GM23338 (cell line): Measurements from ENCODE around the gene MTARC1. TPM values are rescaled to one million over a fixed set of nuclear protein-coding genes. Genes with fewer than 3 reads are reported as not detected.

ENCODE experiments used
- ATAC-seq: fragments of 200-7000 bp; cut with Tn5 transposase; 3 replicates; pipeline ENCODE4 v1.9.1; 2020
- DNase-seq: peaks from one replicate; pipeline ENCODE4 v3.0.0-alpha.2; 2015; ENCODE audit warnings: low spot score
- H2AFZ ChIP-seq: fragments of 200-600 bp; sonication (generic); 2 replicates; pipeline ENCODE4 v1.8.0; 2016; ENCODE audit warnings: antibody characterized with exemption, mild to moderate bottlenecking, moderate library complexity
- H3F3A ChIP-seq: fragments of 200-600 bp; sonication (generic); replicated peaks from 2 replicates; pipeline ENCODE4 v1.8.0; 2017; ENCODE audit warnings: antibody characterized with exemption, mixed run types, low read depth
- H3K27ac ChIP-seq: fragments of 200-600 bp; sonication (generic); 2 replicates; pipeline ENCODE4 v1.6.1; 2016; ENCODE audit warnings: low read depth
- H3K27me3 ChIP-seq: fragments of 200-600 bp; sonication (generic); 2 replicates; pipeline ENCODE4 v1.8.0; 2016; ENCODE audit warnings: mild to moderate bottlenecking, mixed run types, moderate library complexity; ENCODE audit not compliant: insufficient read depth
- H3K36me3 ChIP-seq: fragments of 200-600 bp; sonication (generic); 2 replicates; pipeline ENCODE4 v1.8.0; 2016; ENCODE audit warnings: mild to moderate bottlenecking; ENCODE audit not compliant: insufficient read depth
- H3K4me1 ChIP-seq: fragments of 200-600 bp; sonication (generic); 2 replicates; pipeline ENCODE4 v1.8.0; 2016; ENCODE audit warnings: mild to moderate bottlenecking, moderate library complexity; ENCODE audit not compliant: insufficient read depth
- H3K4me2 ChIP-seq: fragments of 200-600 bp; sonication (generic); 2 replicates; pipeline ENCODE4 v1.7.1; 2017; ENCODE audit warnings: mixed run types
- H3K4me3 ChIP-seq: fragments of 200-600 bp; sonication (generic); 2 replicates; pipeline ENCODE4 v1.6.1; 2016; ENCODE audit warnings: mixed run types
- H3K79me2 ChIP-seq: fragments of 200-600 bp; sonication (generic); replicated peaks from 2 replicates; pipeline ENCODE4 v1.8.0; 2017; ENCODE audit warnings: mild to moderate bottlenecking; ENCODE audit not compliant: insufficient read depth
- H3K9me2 ChIP-seq: fragments of 200-600 bp; sonication (generic); 2 replicates; pipeline ENCODE4 v1.8.0; 2017; ENCODE audit not compliant: insufficient read depth
- H4K20me1 ChIP-seq: fragments of 200-600 bp; sonication (generic); replicated peaks from 2 replicates; pipeline ENCODE4 v1.8.0; 2017; ENCODE audit warnings: mild to moderate bottlenecking; ENCODE audit not compliant: insufficient read depth
- H3K27ac Mint-ChIP-seq: 2 replicates; pipeline ENCODE4 v1.8.0; 2020; ENCODE audit warnings: inconsistent platforms, mild to moderate bottlenecking, moderate library complexity, mixed read lengths
- H3K27me3 Mint-ChIP-seq: 3 replicates; pipeline ENCODE4 v1.8.0; 2022; ENCODE audit warnings: low read depth, mild to moderate bottlenecking, moderate library complexity, mixed read lengths, inconsistent platforms; ENCODE audit not compliant: insufficient read depth, poor library complexity
- H3K36me3 Mint-ChIP-seq: 3 replicates; pipeline ENCODE4 v1.8.0; 2021; ENCODE audit warnings: low read depth, mild to moderate bottlenecking, inconsistent platforms, moderate library complexity, mixed read lengths
- H3K4me1 Mint-ChIP-seq: 3 replicates; pipeline ENCODE4 v1.8.0; 2020; ENCODE audit warnings: mild to moderate bottlenecking, inconsistent platforms, mixed read lengths
- H3K4me3 Mint-ChIP-seq: 3 replicates; pipeline ENCODE4 v1.8.0; 2021; ENCODE audit warnings: moderate library complexity, mild to moderate bottlenecking, inconsistent platforms, mixed read lengths
- H3K9me3 Mint-ChIP-seq: 3 replicates; pipeline ENCODE4 v1.8.0; 2020; ENCODE audit warnings: moderate library complexity, mild to moderate bottlenecking, inconsistent platforms, mixed read lengths
- CREB1 ChIP-seq: fragments of 250-450 bp; sonication (Bioruptor Pico); IDR thresholded peaks from 2 replicates; pipeline ENCODE4 v1.5.0; 2020; ENCODE audit warnings: low read depth, mild to moderate bottlenecking, moderate library complexity
- EZH2 ChIP-seq: fragments of 200-600 bp; sonication (generic); IDR thresholded peaks from one replicate; pipeline ENCODE4 v1.8.0; 2017; ENCODE audit warnings: antibody characterized with exemption, mild to moderate bottlenecking, low read depth; ENCODE audit not compliant: unreplicated experiment
- EZH2phosphoT487 ChIP-seq: fragments of 200-600 bp; sonication (generic); IDR thresholded peaks from one replicate; pipeline ENCODE4 v1.8.1; 2018; ENCODE audit warnings: antibody characterized with exemption; ENCODE audit not compliant: unreplicated experiment
- POLR2AphosphoS5 ChIP-seq: IDR thresholded peaks from 2 replicates; pipeline ENCODE4 v1.6.1; 2016; ENCODE audit warnings: antibody characterized with exemption, low read depth
- ZNF114 ChIP-seq: fragments of 250-450 bp; sonication (Bioruptor Pico); IDR thresholded peaks from 2 replicates; pipeline ENCODE4 v1.5.0; 2020; ENCODE audit warnings: mild to moderate bottlenecking, moderate library complexity
- ZNF331 ChIP-seq: fragments of 250-450 bp; sonication (Bioruptor Pico); IDR thresholded peaks from 2 replicates; pipeline ENCODE4 v1.5.0; 2020; ENCODE audit warnings: low read depth, mild to moderate bottlenecking, moderate library complexity
- polyA plus RNA-seq: library from polyadenylated mRNA; unstranded; fragments of >200 nt; fragmentation: Nextera tagmentation; extraction: Ambion mirVana; gene quantifications from 2 replicates; pipeline ENCODE4 v1.2.1, GENCODE V29; 2016
- total RNA-seq: library from RNA; depleted of rRNA; stranded (reverse); fragments of >200 nt; shearing (Covaris generic); gene quantifications from 2 replicates; pipeline ENCODE4 v1.2.3, GENCODE V29; 2014
- TF ChIP-seq, protein P1 (sequence below): IDR thresholded peaks from 2 replicates; pipeline ENCODE4 v1.6.1; 2016; ENCODE audit warnings: antibody characterized with exemption
- TF ChIP-seq, protein P2 (sequence below), 2 experiments: fragments of 200-600 bp in 1 of 2; sonication (generic) in 1 of 2; conservative IDR thresholded peaks; 2 replicates each; pipeline versions ENCODE4 v1.5.1 to v1.6.1; 2016 to 2017; ENCODE audit warnings: antibody characterized with exemption in 2 of 2, low read depth in 2 of 2, mild to moderate bottlenecking in 2 of 2, moderate library complexity in 1 of 2

MTARC1 gene
- total and polyA plus RNA-seq, 2 experiments from 2014 or later: 33.9 to 34.6 TPM

DNA sequence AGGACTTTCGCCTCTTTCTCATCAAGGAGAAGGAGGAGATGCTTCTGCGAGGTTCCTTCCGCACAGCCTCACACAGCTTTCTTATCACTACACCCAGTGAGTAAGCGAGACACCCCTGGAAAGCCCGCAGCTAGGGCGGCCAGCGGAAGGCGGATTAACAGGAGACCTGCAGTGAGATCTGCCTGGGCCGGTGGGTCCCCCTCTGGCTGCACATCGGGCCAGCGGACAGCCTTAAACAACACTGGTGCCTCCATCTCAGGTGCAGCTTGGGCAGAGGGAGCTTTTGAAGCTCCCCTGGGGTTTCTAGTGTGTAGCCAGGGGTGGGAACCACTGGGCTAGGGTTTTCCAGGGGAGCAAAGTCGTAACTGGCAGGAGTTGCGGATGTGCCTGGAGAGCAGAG, 17.5 kb upstream of the MTARC1 start:
- ATAC-seq (no peak; the same call in 1 of the 3 replicates), DNase-seq (no peak)
- H3K27ac Mint-ChIP-seq: no peak overlapping the region
- no peaks in the 10 kb centered on the region for H3K9me3 Mint-ChIP-seq
- Histone ChIP-seq H3K79me2 (no peaks in the 10 kb centered on the region), H3K27me3 (no peaks in the 10 kb centered on the region), H3K4me1 (no peaks in the 10 kb centered on the region; the same call in 1 of the 2 replicates), H3K36me3 (no peaks in the 10 kb centered on the region), H3K4me3 (no peak overlapping the region), H3F3A (no peaks in the 10 kb centered on the region), H4K20me1 (no peaks in the 10 kb centered on the region), H3K9me2 (no peaks in the 10 kb centered on the region), H2AFZ (no peak overlapping the region), H3K27ac (no peak overlapping the region), H3K4me2 (no peak overlapping the region)
- H3K4me3 Mint-ChIP-seq: no peak overlapping the region
- no peak for TF ChIP-seq EZH2
- peaks cover 2% of the 10 kb centered on the region for H3K27me3 Mint-ChIP-seq
- peaks cover 7% of the 10 kb centered on the region; the same call in 1 of the 3 replicates for H3K36me3 Mint-ChIP-seq
- H3K4me1 Mint-ChIP-seq: peaks cover 3% of the 10 kb centered on the region

DNA sequence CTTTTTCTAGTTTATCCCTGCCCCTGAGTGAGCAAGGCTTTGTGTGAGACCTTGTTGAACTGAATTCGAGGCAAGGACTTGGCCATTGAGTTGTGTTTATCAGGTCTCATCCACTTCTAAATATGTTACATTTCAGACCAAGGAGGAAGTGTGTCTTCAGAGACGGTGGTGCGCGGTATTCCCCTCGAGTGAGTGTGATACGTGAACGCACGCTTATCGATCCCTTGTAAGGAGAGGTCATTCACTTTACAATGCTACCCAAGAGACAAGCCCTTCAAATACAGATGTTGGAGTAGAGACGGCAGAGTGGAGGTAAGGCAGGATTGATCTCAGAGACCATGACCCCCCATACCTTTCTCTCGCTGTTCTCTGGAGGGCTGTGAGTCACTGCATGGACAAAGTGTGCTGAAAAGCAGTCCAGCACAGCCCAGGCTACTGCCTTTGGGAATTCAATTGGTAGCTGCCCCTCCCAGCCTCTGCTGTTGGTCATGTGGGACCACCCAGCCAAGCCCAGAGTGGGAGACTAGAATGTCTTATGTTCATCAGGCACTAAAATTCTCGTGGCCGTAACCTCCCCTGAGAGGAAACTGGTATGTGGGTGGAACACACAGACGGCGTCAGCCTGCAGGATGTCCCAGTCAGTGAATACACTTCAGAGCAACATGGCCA, 16.3 kb upstream of the MTARC1 start:
- no peaks in the 10 kb centered on the region for H3F3A ChIP-seq
- no peaks in the 10 kb centered on the region for H3K79me2 ChIP-seq
- no peak for TF ChIP-seq ZNF331 (CRISPR knock-in tag)
- no peak for TF ChIP-seq POLR2AphosphoS5
- TF ChIP-seq ZNF114 (CRISPR knock-in tag): no peak
- TF ChIP-seq, protein P1, sequence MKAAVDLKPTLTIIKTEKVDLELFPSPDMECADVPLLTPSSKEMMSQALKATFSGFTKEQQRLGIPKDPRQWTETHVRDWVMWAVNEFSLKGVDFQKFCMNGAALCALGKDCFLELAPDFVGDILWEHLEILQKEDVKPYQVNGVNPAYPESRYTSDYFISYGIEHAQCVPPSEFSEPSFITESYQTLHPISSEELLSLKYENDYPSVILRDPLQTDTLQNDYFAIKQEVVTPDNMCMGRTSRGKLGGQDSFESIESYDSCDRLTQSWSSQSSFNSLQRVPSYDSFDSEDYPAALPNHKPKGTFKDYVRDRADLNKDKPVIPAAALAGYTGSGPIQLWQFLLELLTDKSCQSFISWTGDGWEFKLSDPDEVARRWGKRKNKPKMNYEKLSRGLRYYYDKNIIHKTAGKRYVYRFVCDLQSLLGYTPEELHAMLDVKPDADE: no peak
- TF ChIP-seq, protein P2, sequence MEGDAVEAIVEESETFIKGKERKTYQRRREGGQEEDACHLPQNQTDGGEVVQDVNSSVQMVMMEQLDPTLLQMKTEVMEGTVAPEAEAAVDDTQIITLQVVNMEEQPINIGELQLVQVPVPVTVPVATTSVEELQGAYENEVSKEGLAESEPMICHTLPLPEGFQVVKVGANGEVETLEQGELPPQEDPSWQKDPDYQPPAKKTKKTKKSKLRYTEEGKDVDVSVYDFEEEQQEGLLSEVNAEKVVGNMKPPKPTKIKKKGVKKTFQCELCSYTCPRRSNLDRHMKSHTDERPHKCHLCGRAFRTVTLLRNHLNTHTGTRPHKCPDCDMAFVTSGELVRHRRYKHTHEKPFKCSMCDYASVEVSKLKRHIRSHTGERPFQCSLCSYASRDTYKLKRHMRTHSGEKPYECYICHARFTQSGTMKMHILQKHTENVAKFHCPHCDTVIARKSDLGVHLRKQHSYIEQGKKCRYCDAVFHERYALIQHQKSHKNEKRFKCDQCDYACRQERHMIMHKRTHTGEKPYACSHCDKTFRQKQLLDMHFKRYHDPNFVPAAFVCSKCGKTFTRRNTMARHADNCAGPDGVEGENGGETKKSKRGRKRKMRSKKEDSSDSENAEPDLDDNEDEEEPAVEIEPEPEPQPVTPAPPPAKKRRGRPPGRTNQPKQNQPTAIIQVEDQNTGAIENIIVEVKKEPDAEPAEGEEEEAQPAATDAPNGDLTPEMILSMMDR (conservative IDR thresholded peaks at IDR 0.05; ENCODE audit: low read depth in 2 of 2): no peak
- TF ChIP-seq EZH2phosphoT487: no peak
- no peak for TF ChIP-seq EZH2
- TF ChIP-seq CREB1 (CRISPR knock-in tag): no peak
- no peaks in the 10 kb centered on the region for H3K27me3 ChIP-seq
- no peaks in the 10 kb centered on the region for H3K9me2 ChIP-seq
- H3K27ac Mint-ChIP-seq: no peak overlapping the region
- ATAC-seq (no peak), DNase-seq (no peak)
- no peak overlapping the region for H3K4me3 Mint-ChIP-seq
- H3K4me1 ChIP-seq: no peaks in the 10 kb centered on the region; the same call in 1 of the 2 replicates
- H3K4me3 ChIP-seq: no peak overlapping the region
- H3K9me3 Mint-ChIP-seq: no peaks in the 10 kb centered on the region
- no peak overlapping the region for H2AFZ ChIP-seq
- H3K4me1 Mint-ChIP-seq: peaks cover 3% of the 10 kb centered on the region
- H3K36me3 ChIP-seq: no peaks in the 10 kb centered on the region
- H3K4me2 ChIP-seq: no peak overlapping the region
- no peak overlapping the region for H3K27ac ChIP-seq
- H3K27me3 Mint-ChIP-seq: peaks cover 5% of the 10 kb centered on the region
- H3K36me3 Mint-ChIP-seq: peaks cover 7% of the 10 kb centered on the region; the same call in 1 of the 3 replicates
- H4K20me1 ChIP-seq: no peaks in the 10 kb centered on the region
